ENCODE results near the gene CTU2.

The CTU2 gene

DNA sequence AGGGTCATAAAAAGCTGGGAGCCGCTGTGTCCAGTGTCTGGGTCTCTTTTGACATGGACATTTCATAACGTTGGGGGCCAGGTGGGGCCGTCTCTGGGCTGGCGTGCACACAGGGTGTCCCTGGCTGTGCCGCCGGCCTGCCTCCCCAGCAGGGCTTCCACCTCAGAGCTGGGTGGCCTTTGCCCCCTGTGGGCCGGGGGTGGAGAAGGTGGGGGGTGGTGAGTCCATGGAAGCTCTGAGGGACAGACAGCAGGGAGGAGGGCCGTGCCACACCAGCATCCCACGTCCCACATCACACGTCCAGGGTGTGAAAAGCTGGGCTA is 19.1 kb upstream of the CTU2 start:
- no peak overlapping the region for H3K4me3 ChIP-seq (ENCODE audit: low read depth, low read length)
- no peak for DNase-seq (ENCODE audit: low read depth)
- TF ChIP-seq CTCF (IDR thresholded peaks at IDR 0.05; ENCODE audit: control insufficient read depth, extremely low read depth, insufficient read depth): no peak

- no peak for TF ChIP-seq CTCF (IDR thresholded peaks at IDR 0.05; ENCODE audit: control insufficient read depth, extremely low read depth, insufficient read depth)
- H3K4me3 ChIP-seq (ENCODE audit: low read depth, low read length): no peak overlapping the region
- DNase-seq (ENCODE audit: low read depth): no peak
Observed at GRCh38 chr16:88687676-88688012, 18.7 kb upstream of the CTU2 start.

DNA sequence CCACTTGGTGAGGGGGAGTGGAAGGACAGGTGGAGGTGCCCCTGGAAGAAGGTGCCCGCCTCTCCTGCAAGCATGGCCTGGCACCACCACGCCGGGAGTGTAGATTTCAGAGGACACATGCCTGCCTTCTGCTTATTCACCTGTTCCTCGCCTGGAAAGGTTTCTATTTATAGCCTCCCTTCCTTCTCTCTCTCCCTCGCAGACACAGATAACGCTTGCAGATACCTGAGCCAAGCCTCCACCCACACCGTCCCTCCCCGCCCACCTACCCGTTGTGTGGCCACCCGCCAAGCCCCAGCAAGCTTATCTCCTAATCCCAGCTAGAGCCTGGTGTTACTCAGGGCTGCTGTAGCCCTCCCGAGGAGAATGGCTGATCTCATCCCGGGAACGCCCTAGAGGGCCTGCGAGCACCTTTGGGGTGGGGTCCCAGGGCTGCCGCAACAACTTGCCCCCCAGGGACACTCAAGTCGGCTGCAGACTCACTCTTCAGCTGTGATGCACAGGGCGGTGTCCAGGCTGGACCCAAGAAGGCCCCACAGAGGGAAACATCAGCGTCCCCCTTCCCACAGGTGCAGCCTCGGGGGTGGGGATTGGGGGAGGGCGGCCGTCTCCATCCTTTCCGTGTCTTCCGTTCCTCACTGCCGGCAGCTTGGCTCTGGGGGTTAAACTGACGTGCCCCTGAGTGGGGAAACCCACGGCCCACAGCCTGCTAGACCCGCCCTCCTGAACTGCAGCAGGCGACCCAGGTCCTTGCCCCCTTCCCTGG is 18.1 kb upstream of the CTU2 start:
- DNase-seq (ENCODE audit: low read depth): peak; percentile 58
- no peak for TF ChIP-seq CTCF (IDR thresholded peaks at IDR 0.05; ENCODE audit: control insufficient read depth, extremely low read depth, insufficient read depth)
- H3K4me3 ChIP-seq (ENCODE audit: low read depth, low read length): no peak overlapping the region

- no peak for TF ChIP-seq CTCF (IDR thresholded peaks at IDR 0.05; ENCODE audit: control insufficient read depth, extremely low read depth, insufficient read depth)
- no peak for DNase-seq (ENCODE audit: low read depth)
- no peak overlapping the region for H3K4me3 ChIP-seq (ENCODE audit: low read depth, low read length)
Observed at GRCh38 chr16:88690341-88691128, 15.8 kb upstream of the CTU2 start.

DNA sequence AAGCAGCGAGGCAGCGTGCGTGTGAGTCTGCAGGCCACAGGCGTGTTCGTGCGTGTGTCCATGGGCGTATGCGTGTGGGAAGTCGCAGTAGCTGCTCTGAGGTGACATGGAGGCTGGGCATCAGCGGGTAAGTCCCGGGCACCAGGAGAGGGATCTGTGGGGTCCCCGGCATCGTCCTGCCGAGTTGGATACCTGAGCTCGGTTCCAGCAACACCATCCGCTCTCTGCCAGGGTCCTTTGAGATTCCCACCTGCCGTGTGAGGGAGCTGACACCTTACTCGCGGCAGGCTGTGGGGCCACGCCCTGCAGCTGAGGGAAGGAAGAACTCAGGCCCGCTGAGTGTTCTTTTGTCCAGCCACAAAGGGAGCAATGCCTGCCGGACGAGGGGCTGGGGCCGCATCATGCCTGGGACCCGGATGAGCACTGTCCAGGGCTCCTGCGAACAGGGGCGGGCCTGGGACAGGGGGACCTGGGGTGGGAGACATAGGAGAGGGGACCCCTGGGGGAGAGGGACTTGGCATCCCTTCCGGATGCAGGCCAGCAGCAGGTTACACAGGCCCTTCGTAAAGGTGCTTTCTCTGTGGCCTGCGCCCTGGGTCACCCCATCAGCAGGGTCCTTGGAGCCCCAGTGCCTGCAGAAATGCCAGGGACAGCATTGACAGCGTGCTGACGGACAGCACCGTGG is 15.0 kb upstream of the CTU2 start:
- H3K4me3 ChIP-seq (ENCODE audit: low read depth, low read length): no peak overlapping the region
- TF ChIP-seq CTCF (IDR thresholded peaks at IDR 0.05; ENCODE audit: control insufficient read depth, extremely low read depth, insufficient read depth): no peak
- DNase-seq (ENCODE audit: low read depth): no peak

DNA sequence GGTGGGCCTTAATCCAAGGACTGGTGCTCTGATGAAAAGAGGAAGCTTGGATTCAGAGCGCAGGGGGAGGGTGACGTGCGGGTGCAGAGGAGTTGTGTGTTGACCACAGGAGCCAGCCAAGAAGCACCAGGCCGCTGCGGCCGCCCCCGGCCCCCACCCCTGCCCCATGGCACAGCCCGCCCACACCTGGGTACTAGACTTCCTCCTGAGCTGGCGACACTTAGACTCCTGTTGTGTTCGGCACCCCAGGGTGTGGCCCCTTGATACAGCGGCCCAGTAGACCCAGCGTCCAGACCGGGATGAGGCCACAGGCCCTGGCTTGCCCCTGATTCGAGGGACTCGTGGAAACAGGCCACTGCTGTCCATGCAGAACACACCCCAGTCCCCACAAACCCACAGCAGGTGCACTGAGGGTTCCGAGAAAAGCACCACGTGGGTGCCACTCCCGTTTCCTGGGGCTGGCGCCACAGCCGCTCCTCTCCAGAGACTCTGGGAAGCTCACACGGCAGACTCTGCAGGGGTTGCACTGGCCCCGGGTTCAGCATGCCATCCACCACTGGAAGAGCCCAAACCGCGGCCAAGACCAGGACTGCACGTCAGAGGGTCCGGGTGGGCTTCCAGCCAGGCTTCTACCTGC is 14.3 kb upstream of the CTU2 start:
- no peak for DNase-seq (ENCODE audit: low read depth)
- no peak overlapping the region for H3K4me3 ChIP-seq (ENCODE audit: low read depth, low read length)
- TF ChIP-seq CTCF (IDR thresholded peaks at IDR 0.05; ENCODE audit: control insufficient read depth, extremely low read depth, insufficient read depth): no peak
